ENCODE data around the gene MOB1B. TPM values are rescaled to one million over a fixed set of nuclear protein-coding genes. Genes with fewer than 3 reads are reported as not detected.

Gene MOB1B
- polyA plus RNA-seq (2011; rRNA removed) (5.6 and 10.5 TPM in 2 replicates), polyA minus RNA-seq (2011; rRNA and poly(A)+ RNA removed) (9.8 and 10.3 TPM in 2 replicates)

DNA sequence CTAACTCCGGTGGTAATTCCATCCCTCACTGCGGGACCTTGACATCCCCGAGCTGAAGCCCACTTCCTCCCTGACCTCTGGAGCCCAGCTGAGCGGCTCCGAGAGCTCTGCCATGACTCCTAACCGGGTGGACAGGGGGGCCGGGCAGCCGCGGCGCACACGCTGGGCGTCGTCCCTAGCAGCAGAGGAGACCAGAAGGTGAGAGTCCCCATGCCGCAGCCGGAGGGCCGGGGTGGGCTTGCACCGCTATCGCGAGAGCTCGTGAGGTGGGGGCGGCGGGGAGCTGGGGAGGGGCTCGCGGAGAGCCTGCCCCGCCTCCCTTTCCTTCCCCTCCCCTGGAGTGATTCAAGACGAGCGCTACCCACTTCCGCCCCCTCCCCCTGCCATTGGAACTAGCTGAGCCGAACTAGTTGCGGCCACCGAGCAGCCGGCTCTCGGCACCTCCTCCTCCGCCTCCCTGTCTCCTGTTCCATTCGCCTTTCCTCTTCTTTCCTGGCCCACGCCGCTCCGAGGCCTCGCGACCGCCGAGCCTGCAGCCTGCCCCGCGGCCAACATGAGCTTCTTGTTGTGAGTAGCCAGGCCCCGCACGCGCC lies at the start of gene MOB1B:
Gene MOB1B, plus strand, starts transcription at position 386 of the 593 bp plus-strand sequence. Its CDS starts 168 bp downstream, at position 554.
- POLR2A ChIA-PET, result interaction anchor here (0.6 kb wide), 1 partner anchor 108 kb away, joined by 6 read pairs; no protein-coding TSS in a partner anchor
- peaks cover 4% of the 10 kb centered on the region for H3K36me3 ChIP-seq (ENCODE audit: control insufficient read depth, insufficient read depth, low read length)
- H3K27me3 ChIP-seq (ENCODE audit: control insufficient read depth, insufficient read depth, low read length), result no peaks in the 10 kb centered on the region
- H3K4me3 ChIP-seq (ENCODE audit: low read depth, low read length), result peak within 1 kb of the TSS; percentile 59
- peak; percentile 43 for DNase-seq (ENCODE audit: low read depth)
- CTCF ChIA-PET, result interaction anchor here (0.7 to 1.5 kb wide), 6 partner anchors 27 to 91 kb away, joined by 3 read pairs; partner anchors contain the start of gene DCK
- TF ChIP-seq, protein P1, sequence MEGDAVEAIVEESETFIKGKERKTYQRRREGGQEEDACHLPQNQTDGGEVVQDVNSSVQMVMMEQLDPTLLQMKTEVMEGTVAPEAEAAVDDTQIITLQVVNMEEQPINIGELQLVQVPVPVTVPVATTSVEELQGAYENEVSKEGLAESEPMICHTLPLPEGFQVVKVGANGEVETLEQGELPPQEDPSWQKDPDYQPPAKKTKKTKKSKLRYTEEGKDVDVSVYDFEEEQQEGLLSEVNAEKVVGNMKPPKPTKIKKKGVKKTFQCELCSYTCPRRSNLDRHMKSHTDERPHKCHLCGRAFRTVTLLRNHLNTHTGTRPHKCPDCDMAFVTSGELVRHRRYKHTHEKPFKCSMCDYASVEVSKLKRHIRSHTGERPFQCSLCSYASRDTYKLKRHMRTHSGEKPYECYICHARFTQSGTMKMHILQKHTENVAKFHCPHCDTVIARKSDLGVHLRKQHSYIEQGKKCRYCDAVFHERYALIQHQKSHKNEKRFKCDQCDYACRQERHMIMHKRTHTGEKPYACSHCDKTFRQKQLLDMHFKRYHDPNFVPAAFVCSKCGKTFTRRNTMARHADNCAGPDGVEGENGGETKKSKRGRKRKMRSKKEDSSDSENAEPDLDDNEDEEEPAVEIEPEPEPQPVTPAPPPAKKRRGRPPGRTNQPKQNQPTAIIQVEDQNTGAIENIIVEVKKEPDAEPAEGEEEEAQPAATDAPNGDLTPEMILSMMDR (IDR thresholded peaks at IDR 0.05; ENCODE audit: insufficient read depth, low read depth, low read length), result peak; percentile 64

DNA sequence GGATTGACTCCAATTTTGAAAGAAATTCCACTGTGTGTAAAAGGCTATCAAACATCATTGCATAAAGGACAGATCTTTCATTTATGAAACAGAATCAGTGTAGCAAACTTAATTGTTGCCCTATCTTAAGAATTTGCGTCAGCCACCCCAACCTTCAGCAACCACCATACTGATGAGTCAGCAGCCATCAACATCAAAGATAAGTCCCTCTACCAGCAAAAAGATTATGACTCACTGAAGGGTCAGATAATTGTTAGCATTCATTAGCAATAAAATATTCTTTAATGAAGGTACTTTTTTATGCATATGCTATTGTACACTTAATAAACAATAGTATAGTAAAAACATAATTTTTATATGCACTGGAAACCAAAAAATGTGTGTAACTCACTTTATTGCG lies 46.7 kb upstream of the MOB1B start:
- H3K36me3 ChIP-seq (ENCODE audit: control insufficient read depth, insufficient read depth, low read length), result no peaks in the 10 kb centered on the region
- no peaks in the 10 kb centered on the region for H3K27me3 ChIP-seq (ENCODE audit: control insufficient read depth, insufficient read depth, low read length)
- ChIA-PET CTCF (no interaction called here), POLR2A (no interaction called here)
- DNase-seq (ENCODE audit: low read depth), result no peak
- H3K4me3 ChIP-seq (ENCODE audit: low read depth, low read length), result no peak overlapping the region
- TF ChIP-seq, protein P1 (IDR thresholded peaks at IDR 0.05; ENCODE audit: insufficient read depth, low read depth, low read length), result no peak

DNA sequence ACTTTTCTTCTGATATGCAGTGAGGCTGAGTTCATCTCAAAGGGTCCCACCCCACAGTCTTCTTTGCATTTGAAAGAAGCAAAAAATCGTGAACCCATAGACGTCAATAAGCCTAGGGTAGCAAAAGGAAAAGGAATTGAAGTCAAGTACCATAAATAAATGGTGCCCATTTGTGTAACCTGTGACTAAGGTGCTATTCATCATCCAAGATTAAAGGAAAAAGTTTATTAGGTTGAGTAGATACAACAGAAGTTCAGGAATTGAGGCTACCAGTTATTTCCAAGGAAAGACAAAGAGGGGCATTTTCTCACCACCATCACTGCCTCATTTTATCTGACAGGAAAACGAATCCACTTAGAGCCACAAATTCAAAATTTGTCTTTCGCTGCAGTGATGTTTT lies 43.7 kb upstream of the MOB1B start:
- no peak overlapping the region for H3K4me3 ChIP-seq (ENCODE audit: low read depth, low read length)
- H3K27me3 ChIP-seq (ENCODE audit: control insufficient read depth, insufficient read depth, low read length), result no peaks in the 10 kb centered on the region
- TF ChIP-seq, protein P1 (IDR thresholded peaks at IDR 0.05; ENCODE audit: insufficient read depth, low read depth, low read length), result no peak
- ChIA-PET POLR2A (no interaction called here), CTCF (no interaction called here)
- H3K36me3 ChIP-seq (ENCODE audit: control insufficient read depth, insufficient read depth, low read length), result no peaks in the 10 kb centered on the region
- no peak for DNase-seq (ENCODE audit: low read depth)

DNA sequence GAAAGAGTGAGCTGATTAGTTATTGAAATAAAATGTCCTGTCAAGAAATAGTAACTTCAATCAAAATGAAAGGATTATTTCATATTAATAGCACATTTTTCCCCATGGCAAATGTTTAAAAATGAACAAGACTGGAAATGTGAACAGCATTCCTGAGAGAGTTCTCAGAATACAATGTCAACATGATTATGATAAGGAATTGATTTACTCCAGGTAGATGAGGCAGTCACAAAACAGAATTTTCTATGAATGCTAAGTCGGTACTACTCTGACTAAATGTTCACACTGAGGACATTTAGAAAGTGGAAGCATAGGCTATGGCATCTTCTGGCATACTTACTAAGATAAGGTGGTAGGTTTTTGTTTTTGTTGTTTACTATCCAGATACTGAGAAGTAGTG lies 43.1 kb upstream of the MOB1B start:
- H3K36me3 ChIP-seq (ENCODE audit: control insufficient read depth, insufficient read depth, low read length), result no peaks in the 10 kb centered on the region
- POLR2A ChIA-PET, result no interaction called here
- no peak for DNase-seq (ENCODE audit: low read depth)
- TF ChIP-seq, protein P1 (IDR thresholded peaks at IDR 0.05; ENCODE audit: insufficient read depth, low read depth, low read length), result no peak
- CTCF ChIA-PET, result interaction anchor here (0.6 kb wide), 1 partner anchor 21 kb away, joined by 5 read pairs; no protein-coding TSS in a partner anchor
- no peaks in the 10 kb centered on the region for H3K27me3 ChIP-seq (ENCODE audit: control insufficient read depth, insufficient read depth, low read length)
- no peak overlapping the region for H3K4me3 ChIP-seq (ENCODE audit: low read depth, low read length)

DNA sequence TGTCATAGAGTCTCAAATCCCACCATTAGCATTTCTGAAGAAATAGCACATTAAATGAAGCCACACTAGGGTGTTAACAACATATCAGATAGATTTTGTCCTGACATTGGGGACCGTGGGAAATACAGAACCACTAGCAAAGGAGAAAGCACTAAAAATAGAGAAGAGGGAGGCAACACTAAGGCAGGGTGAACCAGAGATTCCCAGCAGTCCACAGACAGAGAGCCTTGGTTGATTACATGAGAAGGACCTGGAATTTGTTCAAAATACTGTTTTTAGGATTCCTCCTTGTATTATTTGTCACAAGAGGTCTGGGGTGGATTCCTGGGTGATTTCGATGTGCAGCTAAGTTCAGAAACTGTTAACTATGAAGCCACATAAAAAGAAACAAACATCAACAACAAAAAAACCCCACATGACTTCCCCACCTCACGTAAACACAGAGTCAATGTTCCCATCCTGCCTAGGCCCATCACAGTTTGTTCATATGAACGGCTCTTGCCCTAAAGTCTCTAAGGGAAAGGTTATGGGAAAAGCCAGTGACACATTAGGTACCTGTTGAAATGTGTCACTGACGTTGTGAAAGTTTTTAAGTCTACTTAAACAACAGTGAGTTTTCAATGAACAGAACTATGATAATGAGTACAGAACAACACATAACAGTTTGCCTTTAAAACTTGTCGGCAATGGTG lies 38.9 kb upstream of the MOB1B start:
- Histone ChIP-seq H3K27me3 (ENCODE audit: control insufficient read depth, insufficient read depth, low read length) (no peaks in the 10 kb centered on the region), H3K36me3 (ENCODE audit: control insufficient read depth, insufficient read depth, low read length) (no peaks in the 10 kb centered on the region), H3K4me3 (ENCODE audit: low read depth, low read length) (no peak overlapping the region)
- no peak for DNase-seq (ENCODE audit: low read depth)
- ChIA-PET CTCF (no interaction called here), POLR2A (interaction anchor here (0.7 kb wide), 1 partner anchor 35 kb away, joined by 4 read pairs; no protein-coding TSS in a partner anchor)
- TF ChIP-seq, protein P1 (IDR thresholded peaks at IDR 0.05; ENCODE audit: insufficient read depth, low read depth, low read length), result no peak

Measured in BJ (cell line).